NT2/D1 (cell line): Measurements from ENCODE around the gene EEF2.
A peak's percentile ranks its signal among the peaks of the same experiment; 100 is the strongest.

Experiments used
- DNase-seq: peaks from one replicate; pipeline ENCODE4 v3.0.0-alpha.2; 2011; ENCODE audit warnings: low read depth, low spot score
- H3K27me3 ChIP-seq: 2 replicates; pipeline ENCODE4 v1.6.0; 2011; ENCODE audit warnings: mild to moderate bottlenecking; ENCODE audit not compliant: insufficient read length, insufficient read depth
- H3K36me3 ChIP-seq: 2 replicates; pipeline ENCODE4 v1.6.1; 2011; ENCODE audit warnings: mild to moderate bottlenecking, low read length, mixed read lengths; ENCODE audit not compliant: insufficient read depth, insufficient read length
- H3K4me1 ChIP-seq: 2 replicates; pipeline ENCODE4 v1.5.1; 2011; ENCODE audit not compliant: insufficient read depth, insufficient read length
- H3K4me3 ChIP-seq: 2 replicates; pipeline ENCODE4 v1.5.1; 2011; ENCODE audit warnings: low read depth; ENCODE audit not compliant: insufficient read length
- H3K9ac ChIP-seq: 2 replicates; pipeline ENCODE4 v1.6.0; 2011; ENCODE audit warnings: low read depth; ENCODE audit not compliant: insufficient read length
- H3K9me3 ChIP-seq: 2 replicates; pipeline ENCODE4 v1.5.1; 2011; ENCODE audit warnings: mild to moderate bottlenecking, low read length; ENCODE audit not compliant: insufficient read depth
- SUZ12 ChIP-seq: IDR thresholded peaks from 2 replicates; pipeline ENCODE4 v1.6.1; 2011; ENCODE audit not compliant: insufficient read length, insufficient read depth; ENCODE audit errors: extremely low read depth
- YY1 ChIP-seq: IDR thresholded peaks from 2 replicates; pipeline ENCODE4 v1.6.1; 2011; ENCODE audit not compliant: insufficient read length, insufficient read depth
- ZNF274 ChIP-seq: IDR thresholded peaks from 2 replicates; pipeline ENCODE4 v1.6.1; 2011; ENCODE audit warnings: mild to moderate bottlenecking, low read depth, low read length

The EEF2 gene

DNA sequence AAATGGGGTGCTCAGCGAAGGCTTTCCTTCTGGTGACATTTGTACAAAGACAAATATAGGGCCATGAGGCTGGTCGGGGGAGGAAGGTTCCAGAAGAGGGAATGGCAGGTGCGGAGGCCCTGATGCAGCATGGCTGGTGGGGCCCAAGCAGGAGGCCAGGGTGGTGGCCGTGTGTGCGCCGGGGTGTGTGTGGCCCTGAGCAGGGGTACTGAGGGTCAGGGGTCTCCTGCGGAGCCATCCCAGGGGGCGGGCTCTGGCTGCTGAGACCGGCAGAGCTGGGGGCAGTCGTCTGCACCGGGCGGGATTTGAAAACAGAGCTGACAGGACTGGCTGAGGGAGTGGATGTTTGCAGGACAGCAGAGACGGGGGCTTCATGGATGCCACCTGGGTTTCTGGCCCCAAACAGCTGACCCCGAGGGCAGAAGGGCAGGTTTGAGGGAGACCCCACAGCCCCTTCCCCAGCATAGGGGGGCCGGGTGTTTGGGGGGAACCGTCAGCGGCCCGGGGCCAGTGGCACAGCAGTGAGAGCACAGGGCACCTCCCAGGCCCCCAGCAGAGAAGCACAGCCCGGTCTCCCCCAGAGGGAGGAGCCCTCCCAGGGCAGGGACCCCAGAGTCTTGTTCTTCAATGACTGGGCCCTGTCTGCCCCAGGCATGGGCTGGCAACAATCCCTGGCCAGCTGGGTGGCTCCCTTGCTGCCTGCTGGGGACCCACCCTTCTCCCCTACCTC is 33.7 kb upstream of the EEF2 start:
- peaks cover 83% of the 10 kb centered on the region for H3K36me3 ChIP-seq
- DNase-seq, result no peak
- H3K4me3 ChIP-seq, result no peak overlapping the region
- peak overlapping the region; percentile 50 for H3K9ac ChIP-seq
- H3K4me1 ChIP-seq, result peaks cover 19% of the 10 kb centered on the region
- TF ChIP-seq YY1 (no peak), ZNF274 (no peak), SUZ12 (no peak)
- no peaks in the 10 kb centered on the region for H3K9me3 ChIP-seq
- H3K27me3 ChIP-seq, result no peaks in the 10 kb centered on the region

DNA sequence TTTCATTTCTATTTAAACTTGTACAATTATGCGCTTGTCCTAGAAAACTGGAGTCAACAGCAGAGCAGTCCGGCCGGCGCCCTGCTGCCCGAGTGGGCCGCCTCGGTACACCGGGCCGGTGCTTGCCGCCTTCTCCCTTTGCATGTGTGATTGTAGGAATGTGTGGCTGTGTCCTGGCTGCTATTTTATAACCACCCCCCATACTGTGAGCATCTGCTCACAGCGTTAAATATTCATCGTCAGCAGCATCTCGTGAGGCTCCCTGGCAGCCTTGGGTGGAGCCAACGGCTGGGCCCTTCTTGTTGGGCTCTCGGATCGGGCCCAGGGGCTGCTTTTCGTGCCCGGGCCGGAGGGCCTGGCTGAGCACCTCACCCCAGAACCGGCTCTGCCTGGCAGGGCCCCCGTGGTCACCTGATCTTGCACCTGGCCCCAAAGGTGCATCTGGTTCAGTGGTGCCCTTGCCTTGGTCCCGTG is 32.9 kb upstream of the EEF2 start:
- peaks cover 83% of the 10 kb centered on the region for H3K36me3 ChIP-seq
- no peak overlapping the region for H3K4me3 ChIP-seq

DNA sequence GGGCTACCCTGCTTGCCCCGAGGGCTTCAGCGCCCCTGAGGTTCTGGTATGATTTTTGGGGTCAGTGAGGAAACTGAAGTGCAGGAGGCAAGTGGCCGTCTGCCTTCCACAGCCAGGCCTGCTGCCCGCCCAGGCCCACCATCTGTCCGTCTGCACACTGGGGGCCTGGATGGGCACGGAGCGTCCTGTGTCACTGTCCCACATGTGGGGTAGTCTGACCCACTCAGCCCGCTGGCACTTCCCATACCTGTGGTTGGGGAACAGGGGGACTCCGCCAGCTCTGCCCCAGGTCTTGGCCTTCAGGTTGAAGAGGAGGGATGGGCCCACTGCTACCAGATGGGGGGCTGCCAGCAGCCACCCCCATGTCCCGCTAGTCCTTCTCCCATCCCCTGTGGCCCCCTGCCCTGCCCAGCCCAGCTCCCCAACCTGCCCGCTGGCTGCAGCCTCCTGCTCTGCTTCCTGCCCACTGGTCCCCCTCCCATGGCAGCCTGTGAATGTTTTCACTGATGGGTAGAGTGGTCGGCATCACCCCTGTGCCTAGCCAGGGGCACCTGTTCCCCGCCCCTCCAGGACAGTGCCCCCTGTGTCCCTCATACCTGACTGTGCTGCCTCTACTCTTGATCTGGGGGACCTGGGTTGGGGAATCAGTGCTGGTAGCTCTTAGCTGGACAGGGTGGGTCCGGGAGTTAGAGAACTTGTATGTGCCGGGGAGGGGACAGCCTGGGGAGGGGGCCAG is 31.8 kb upstream of the EEF2 start:
- Histone ChIP-seq H3K27me3 (no peaks in the 10 kb centered on the region), H3K9ac (no peak overlapping the region), H3K4me3 (no peak overlapping the region), H3K36me3 (peaks cover 94% of the 10 kb centered on the region), H3K4me1 (peaks cover 27% of the 10 kb centered on the region), H3K9me3 (no peaks in the 10 kb centered on the region)
- TF ChIP-seq YY1 (no peak), SUZ12 (no peak), ZNF274 (no peak)
- DNase-seq, result no peak

More for the DNA sequence above, 32.9 kb upstream of the EEF2 start:
- no peak for TF ChIP-seq ZNF274
- TF ChIP-seq YY1, result no peak
- TF ChIP-seq SUZ12, result no peak
- Histone ChIP-seq H3K9ac (peak overlapping the region; percentile 17), H3K4me1 (peaks cover 25% of the 10 kb centered on the region), H3K27me3 (no peaks in the 10 kb centered on the region), H3K9me3 (no peaks in the 10 kb centered on the region)
- DNase-seq, result no peak

DNA sequence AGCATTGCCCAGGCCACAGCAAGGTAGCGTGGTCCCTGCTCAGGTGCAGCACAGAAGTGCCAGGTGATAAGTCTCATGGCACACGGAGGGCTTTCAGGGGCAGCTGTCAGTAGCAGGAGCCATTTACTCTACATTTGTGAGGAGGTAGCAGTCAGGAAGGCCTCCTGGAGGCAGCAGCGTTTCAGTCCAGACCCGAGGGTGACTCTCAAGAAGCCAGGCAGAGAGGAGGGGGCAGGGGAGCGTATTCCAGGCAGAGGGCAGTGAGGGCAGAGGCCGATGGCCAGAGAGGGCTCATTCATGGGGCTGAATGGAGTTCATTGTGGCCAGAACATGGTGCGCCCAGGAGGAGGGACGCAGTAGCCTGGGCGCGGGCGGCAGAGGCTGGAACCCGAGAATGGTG is 31.2 kb upstream of the EEF2 start:
- H3K36me3 ChIP-seq, result peaks cover 91% of the 10 kb centered on the region

GRCh38 chr19:4015705-4016402 is 30.6 kb upstream of the EEF2 start:
- Histone ChIP-seq H3K9ac (peak overlapping the region; percentile 16), H3K9me3 (no peaks in the 10 kb centered on the region), H3K4me1 (peaks cover 33% of the 10 kb centered on the region), H3K4me3 (no peak overlapping the region), H3K36me3 (peaks cover 90% of the 10 kb centered on the region), H3K27me3 (no peaks in the 10 kb centered on the region)
- TF ChIP-seq SUZ12 (no peak), ZNF274 (no peak), YY1 (no peak)
- DNase-seq, result no peak

More for the DNA sequence above, 31.2 kb upstream of the EEF2 start:
- DNase-seq, result no peak
- Histone ChIP-seq H3K27me3 (no peaks in the 10 kb centered on the region), H3K4me3 (no peak overlapping the region), H3K9ac (no peak overlapping the region), H3K4me1 (peaks cover 27% of the 10 kb centered on the region), H3K9me3 (no peaks in the 10 kb centered on the region)
- TF ChIP-seq ZNF274, result no peak
- TF ChIP-seq SUZ12, result no peak
- TF ChIP-seq YY1, result no peak

- peak; percentile 11 for DNase-seq
- Histone ChIP-seq H3K4me3 (no peak overlapping the region), H3K9me3 (no peaks in the 10 kb centered on the region), H3K27me3 (no peaks in the 10 kb centered on the region), H3K9ac (peak overlapping the region; percentile 12), H3K4me1 (peaks cover 35% of the 10 kb centered on the region), H3K36me3 (peaks cover 93% of the 10 kb centered on the region)
- TF ChIP-seq YY1, result no peak
- TF ChIP-seq SUZ12, result no peak
- TF ChIP-seq ZNF274, result no peak
Observed at GRCh38 chr19:4014541-4015491, 29.6 kb upstream of the EEF2 start.
